Esophagus muscularis mucosa (tissue), 3 donors: Measurements from ENCODE around the gene NUBP2.
A peak's percentile ranks its signal among the peaks of the same experiment; 100 is the strongest.

ENCODE experiments used
- POLR2A ChIP-seq: fragments of 450-650 bp; IDR thresholded peaks from one replicate; pipeline ENCODE4 v1.6.1; 2017; ENCODE audit warnings: antibody characterized with exemption, moderate library complexity, mild to moderate bottlenecking, low read depth
- POLR2AphosphoS5 ChIP-seq, 2 donors: sonication (generic); formaldehyde crosslinking; IDR thresholded peaks; one replicate each; pipeline ENCODE4 v1.6.1; 2017; ENCODE audit warnings: antibody characterized with exemption in 2 of 2
- TF ChIP-seq, protein P1 (sequence below), 3 experiments: fragments of 200-600 bp in 2 of 3; fragments of 450-650 bp in 1 of 3; sonication (generic) in 2 of 3; IDR thresholded peaks; one replicate each; pipeline ENCODE4 v1.5.1; 2017 to 2019; ENCODE audit warnings: antibody characterized with exemption in 3 of 3, mild to moderate bottlenecking in 2 of 3, moderate library complexity in 1 of 3

DNA sequence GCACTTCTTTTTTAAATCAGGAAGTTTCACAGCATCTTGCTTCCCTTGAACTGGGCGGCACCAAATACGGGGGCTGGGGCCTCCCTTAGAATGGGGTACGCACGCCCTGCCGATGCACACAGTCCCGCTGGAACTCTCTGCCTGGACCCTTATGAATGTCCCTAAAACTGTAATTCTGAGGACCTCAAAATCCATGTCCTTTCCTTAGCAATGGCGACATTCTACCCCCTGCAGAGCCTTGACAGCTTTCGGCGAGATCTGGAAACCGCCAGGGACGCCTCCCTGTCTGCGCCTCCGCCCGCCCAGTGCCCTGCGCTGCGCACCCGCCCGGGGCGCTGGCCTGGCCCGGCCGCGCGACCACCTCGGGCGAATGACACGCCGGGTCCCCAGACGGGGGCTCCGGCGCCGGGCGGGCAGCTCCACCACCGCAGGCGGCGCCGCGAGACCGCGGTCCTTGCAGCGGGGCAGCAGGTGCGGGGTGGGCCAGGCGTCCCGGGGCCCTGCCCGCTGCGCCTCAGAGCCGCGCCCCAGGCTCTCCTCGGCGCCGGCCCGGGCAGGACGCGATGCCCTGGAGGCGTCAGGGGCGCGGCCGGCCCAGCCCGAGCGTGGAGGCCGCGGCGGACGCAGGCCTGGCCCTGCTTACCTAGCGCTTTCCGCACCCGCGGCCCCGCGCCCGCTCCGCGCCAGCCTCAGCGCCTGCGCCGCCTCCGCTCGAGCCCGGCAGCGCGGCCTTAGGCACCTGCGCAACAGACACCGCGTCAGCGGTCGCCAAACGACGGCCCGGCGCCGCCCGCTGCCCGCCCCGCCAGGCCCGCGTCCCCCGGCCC, 43.3 kb downstream of the NUBP2 start:
- TF ChIP-seq, protein P1, sequence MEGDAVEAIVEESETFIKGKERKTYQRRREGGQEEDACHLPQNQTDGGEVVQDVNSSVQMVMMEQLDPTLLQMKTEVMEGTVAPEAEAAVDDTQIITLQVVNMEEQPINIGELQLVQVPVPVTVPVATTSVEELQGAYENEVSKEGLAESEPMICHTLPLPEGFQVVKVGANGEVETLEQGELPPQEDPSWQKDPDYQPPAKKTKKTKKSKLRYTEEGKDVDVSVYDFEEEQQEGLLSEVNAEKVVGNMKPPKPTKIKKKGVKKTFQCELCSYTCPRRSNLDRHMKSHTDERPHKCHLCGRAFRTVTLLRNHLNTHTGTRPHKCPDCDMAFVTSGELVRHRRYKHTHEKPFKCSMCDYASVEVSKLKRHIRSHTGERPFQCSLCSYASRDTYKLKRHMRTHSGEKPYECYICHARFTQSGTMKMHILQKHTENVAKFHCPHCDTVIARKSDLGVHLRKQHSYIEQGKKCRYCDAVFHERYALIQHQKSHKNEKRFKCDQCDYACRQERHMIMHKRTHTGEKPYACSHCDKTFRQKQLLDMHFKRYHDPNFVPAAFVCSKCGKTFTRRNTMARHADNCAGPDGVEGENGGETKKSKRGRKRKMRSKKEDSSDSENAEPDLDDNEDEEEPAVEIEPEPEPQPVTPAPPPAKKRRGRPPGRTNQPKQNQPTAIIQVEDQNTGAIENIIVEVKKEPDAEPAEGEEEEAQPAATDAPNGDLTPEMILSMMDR (IDR thresholded peaks at IDR 0.05): peak in 1 of 3 experiments; percentile 21
- TF ChIP-seq POLR2AphosphoS5 (IDR thresholded peaks at IDR 0.05) (no peak), POLR2A (no peak)
